Vagina (tissue), 1 donor: Measurements from ENCODE around the gene CT47C1. TPM values are rescaled to one million over a fixed set of nuclear protein-coding genes. Genes with fewer than 3 reads are reported as not detected.

ENCODE experiments used
- total RNA-seq: library from RNA; depleted of rRNA; stranded (reverse); fragments of >200 nt; gene quantifications from one replicate; pipeline ENCODE4 v1.2.3, GENCODE V29; 2016

The CT47C1 gene
- total RNA-seq, 1 donor from 2014 or later = not detected

Other genes with a start within 250 kb of the CT47C1 start
- 3.7 TPM for gene ZCCHC12, start 249.2 kb upstream of the CT47C1 start, total RNA-seq
- 9.8 TPM for gene LONRF3, start 98.4 kb upstream of the CT47C1 start, total RNA-seq
- not detected for gene KIAA1210, start 54.8 kb downstream of the CT47C1 start, total RNA-seq
- gene PGRMC1, start 163.3 kb downstream of the CT47C1 start, total RNA-seq = 101 TPM